Panc1 (cell line): Measurements from ENCODE around the gene BMX.

Source experiments
- POLR2AphosphoS5 ChIP-seq: IDR thresholded peaks from 2 replicates; pipeline ENCODE4 v1.6.1; 2012; ENCODE audit warnings: mild to moderate bottlenecking, low read depth, low read length, moderate library complexity
- TCF7L2 ChIP-seq: IDR thresholded peaks from 2 replicates; pipeline ENCODE4 v1.6.1; 2011; ENCODE audit warnings: mild to moderate bottlenecking, low read depth, low read length, inconsistent platforms
- TF ChIP-seq, protein P1 (sequence below): fragments of 450-650 bp; IDR thresholded peaks from 2 replicates; pipeline ENCODE4 v1.5.1; 2017; ENCODE audit warnings: mild to moderate bottlenecking

DNA sequence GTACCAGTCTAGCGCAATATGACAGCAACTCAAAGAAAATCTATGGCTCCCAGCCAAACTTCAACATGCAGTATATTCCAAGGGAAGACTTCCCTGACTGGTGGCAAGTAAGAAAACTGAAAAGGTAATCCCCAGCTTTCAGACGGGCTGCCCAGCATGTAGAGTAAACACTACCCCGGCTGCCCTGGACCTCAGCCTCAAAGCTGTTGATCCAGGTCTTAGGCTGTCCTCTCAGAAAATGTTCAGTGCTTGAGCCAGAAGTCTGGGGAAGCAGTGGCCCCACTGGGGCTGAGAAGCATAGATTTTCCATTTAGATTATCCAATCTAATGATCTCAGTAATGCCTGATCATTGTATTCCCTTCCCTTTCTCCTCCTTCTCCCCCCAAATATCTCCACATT is 21.9 kb downstream of the BMX start:
- TF ChIP-seq, protein P1, sequence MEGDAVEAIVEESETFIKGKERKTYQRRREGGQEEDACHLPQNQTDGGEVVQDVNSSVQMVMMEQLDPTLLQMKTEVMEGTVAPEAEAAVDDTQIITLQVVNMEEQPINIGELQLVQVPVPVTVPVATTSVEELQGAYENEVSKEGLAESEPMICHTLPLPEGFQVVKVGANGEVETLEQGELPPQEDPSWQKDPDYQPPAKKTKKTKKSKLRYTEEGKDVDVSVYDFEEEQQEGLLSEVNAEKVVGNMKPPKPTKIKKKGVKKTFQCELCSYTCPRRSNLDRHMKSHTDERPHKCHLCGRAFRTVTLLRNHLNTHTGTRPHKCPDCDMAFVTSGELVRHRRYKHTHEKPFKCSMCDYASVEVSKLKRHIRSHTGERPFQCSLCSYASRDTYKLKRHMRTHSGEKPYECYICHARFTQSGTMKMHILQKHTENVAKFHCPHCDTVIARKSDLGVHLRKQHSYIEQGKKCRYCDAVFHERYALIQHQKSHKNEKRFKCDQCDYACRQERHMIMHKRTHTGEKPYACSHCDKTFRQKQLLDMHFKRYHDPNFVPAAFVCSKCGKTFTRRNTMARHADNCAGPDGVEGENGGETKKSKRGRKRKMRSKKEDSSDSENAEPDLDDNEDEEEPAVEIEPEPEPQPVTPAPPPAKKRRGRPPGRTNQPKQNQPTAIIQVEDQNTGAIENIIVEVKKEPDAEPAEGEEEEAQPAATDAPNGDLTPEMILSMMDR = no peak
- no peak for TF ChIP-seq TCF7L2
- no peak for TF ChIP-seq POLR2AphosphoS5
